Activated naive CD8-positive, alpha-beta T cell treated with anti-CD3 and anti-CD28 coated beads, Interleukin-2, amount 10 ng/mL, durations not matched to agents 7 days and 5 days (primary cell): ENCODE results near the gene GIMAP2. TPM values are rescaled to one million over a fixed set of nuclear protein-coding genes. Genes with fewer than 3 reads are reported as not detected.

Experiments used
- ATAC-seq: fragments of 150-1000 bp; cut with Tn5 transposase; one replicate; pipeline ENCODE4 v1.10.0; 2021; ENCODE audit warnings: low read depth, moderate library complexity
- POLR2A ChIA-PET: fragments of 350-600 bp; sonication (Branson Sonifier 250); formaldehyde crosslinking; loops from one replicate; lab custom pipeline; 2021; ENCODE audit warnings: antibody characterized with exemption; lab: Charles Lee
- DNase-seq: peaks from one replicate; pipeline ENCODE4 v3.0.0; 2021
- H3K27ac Mint-ChIP-seq: one replicate; pipeline ENCODE4 v1.8.0; 2022; ENCODE audit warnings: mild to moderate bottlenecking, mixed read lengths
- H3K27me3 Mint-ChIP-seq: one replicate; pipeline ENCODE4 v1.8.0; 2022; ENCODE audit warnings: mild to moderate bottlenecking, moderate library complexity, mixed read lengths
- H3K36me3 Mint-ChIP-seq: one replicate; pipeline ENCODE4 v1.8.0; 2021; ENCODE audit warnings: mild to moderate bottlenecking, mixed read lengths
- H3K4me1 Mint-ChIP-seq: one replicate; pipeline ENCODE4 v1.8.0; 2021; ENCODE audit warnings: mixed read lengths
- H3K4me3 Mint-ChIP-seq: one replicate; pipeline ENCODE4 v1.8.0; 2022; ENCODE audit warnings: mild to moderate bottlenecking, moderate library complexity, mixed read lengths
- H3K9me3 Mint-ChIP-seq: one replicate; pipeline ENCODE4 v1.8.0; 2021; ENCODE audit warnings: mixed read lengths
- total RNA-seq, 2 experiments: library from RNA; stranded (reverse); gene quantifications; one replicate each; pipeline ENCODE4 v1.2.3, GENCODE V29; 2021

GIMAP2 gene
- total RNA-seq, 2 experiments from 2014 or later, result 139 to 140 TPM

DNA sequence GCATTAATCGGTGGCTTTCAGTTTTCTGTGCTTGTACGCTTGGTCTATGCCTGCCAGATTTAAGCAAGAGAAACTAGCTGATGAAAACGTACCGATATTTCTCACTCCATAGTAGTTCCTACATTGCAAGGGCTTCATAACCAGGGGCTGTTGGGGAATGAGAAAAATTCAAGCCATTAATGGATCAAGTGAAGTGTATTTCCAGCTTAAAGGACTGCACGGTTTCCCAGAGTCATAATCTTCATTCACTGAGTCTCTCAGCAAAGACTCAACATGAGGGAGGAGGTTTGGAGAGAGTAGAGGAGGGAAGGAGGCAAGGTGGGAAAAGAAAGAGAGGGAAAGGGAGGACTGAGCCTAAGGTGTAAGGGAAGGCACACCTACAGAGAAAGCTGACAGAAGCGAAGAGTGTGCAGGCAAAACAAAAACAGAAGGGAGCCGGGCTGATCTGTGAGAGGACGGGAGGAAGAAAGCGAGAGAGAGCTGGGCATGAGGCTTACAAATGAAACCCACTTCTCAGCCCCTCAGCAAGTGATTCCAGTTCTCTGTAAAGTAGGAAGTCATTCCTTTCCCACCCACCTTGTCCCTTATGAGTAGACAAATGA, 625 bp downstream of the GIMAP2 start:
- H3K4me3 Mint-ChIP-seq, result peak overlapping the region; percentile 98
- ATAC-seq, result peak; percentile 45
- peaks cover 60% of the 10 kb centered on the region for H3K4me1 Mint-ChIP-seq
- no peaks in the 10 kb centered on the region for H3K27me3 Mint-ChIP-seq
- peaks cover 12% of the 10 kb centered on the region for H3K9me3 Mint-ChIP-seq
- peak overlapping the region; percentile 98 for H3K27ac Mint-ChIP-seq
- POLR2A ChIA-PET, result interaction anchor here (0.6 to 2.5 kb wide), 20 partner anchors 9 to 236 kb away, joined by 3 to 27 read pairs (median 6); partner anchors contain the start of genes GIMAP1, GIMAP4, GIMAP5 and GIMAP6
- peaks cover 70% of the 10 kb centered on the region for H3K36me3 Mint-ChIP-seq
- DNase-seq, result no peak

DNA sequence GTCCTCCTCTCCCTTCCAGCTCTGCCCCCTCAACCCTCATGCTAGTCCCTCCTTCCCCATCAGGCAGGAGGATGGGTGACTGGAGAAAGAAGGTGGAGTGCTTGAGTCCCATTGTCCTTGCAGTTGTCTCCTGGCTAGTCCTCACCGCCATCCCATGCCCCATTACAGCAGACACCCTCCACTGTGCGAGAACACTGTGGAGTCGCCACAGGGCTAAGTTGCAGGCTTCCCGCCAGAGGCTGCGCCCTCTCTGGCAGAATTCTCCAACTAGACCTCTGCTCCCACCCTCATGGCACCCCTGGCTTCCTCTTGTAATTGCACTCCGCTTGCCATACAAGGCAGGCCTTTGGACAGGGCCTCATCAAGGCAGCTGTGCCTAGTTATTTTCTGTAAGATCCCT, 3.1 kb downstream of the GIMAP2 start:
- H3K36me3 Mint-ChIP-seq, result peaks cover 76% of the 10 kb centered on the region
- DNase-seq (no peak), ATAC-seq (no peak)
- H3K4me3 Mint-ChIP-seq, result peak overlapping the region; percentile 98
- H3K9me3 Mint-ChIP-seq, result peaks cover 19% of the 10 kb centered on the region
- peaks cover 48% of the 10 kb centered on the region for H3K4me1 Mint-ChIP-seq
- no peaks in the 10 kb centered on the region for H3K27me3 Mint-ChIP-seq
- POLR2A ChIA-PET, result interaction anchor here (1.1 to 2.9 kb wide), 3 partner anchors 27 to 67 kb away, joined by 3 to 11 read pairs (median 4); partner anchors contain the start of gene GIMAP1
- H3K27ac Mint-ChIP-seq, result peak overlapping the region; percentile 79

DNA sequence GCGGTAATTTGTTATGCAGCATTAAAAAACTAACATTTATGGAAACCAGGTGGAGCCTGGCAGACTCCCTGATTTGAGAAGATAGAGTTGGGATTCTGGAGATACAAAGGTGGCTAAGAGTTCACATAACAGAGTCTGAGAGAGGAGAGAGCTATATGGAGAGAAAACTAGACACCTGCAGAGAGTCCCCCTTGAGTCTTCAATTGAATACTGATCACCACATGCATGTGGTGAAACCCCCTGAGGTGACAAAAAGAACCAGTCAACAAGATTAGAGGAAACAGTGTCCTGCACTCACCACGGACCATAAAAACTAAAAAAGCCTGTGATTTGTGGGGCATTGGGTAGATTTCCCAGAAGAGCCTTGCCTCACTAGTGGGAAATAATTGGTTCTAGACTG, 10.1 kb downstream of the GIMAP2 start:
- Mint-ChIP-seq H3K4me3 (no peak overlapping the region), H3K36me3 (peaks cover 74% of the 10 kb centered on the region), H3K27ac (peak overlapping the region; percentile 54), H3K4me1 (peaks cover 18% of the 10 kb centered on the region), H3K9me3 (peaks cover 46% of the 10 kb centered on the region), H3K27me3 (no peaks in the 10 kb centered on the region)
- DNase-seq (no peak), ATAC-seq (no peak)
- POLR2A ChIA-PET, result no interaction called here

DNA sequence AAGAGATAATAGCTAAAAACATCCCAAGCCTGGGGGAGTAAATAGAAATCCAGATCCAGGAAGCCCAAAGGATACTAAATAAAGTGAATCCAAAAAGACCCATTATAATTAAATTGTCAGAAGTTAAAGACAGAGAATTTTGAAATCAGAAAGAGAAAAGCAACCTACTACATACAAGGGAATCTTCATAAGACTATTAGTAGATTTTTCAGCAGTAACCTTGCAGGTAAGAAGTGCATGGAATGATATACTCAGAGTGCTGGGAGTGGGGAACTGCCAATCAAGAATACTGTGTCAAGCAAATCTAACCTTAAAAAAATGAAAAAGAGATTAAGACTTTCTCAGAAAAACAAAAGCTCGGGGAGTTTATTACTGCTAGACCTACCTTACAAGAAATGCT, 17.7 kb downstream of the GIMAP2 start:
- H3K4me1 Mint-ChIP-seq, result peaks cover 4% of the 10 kb centered on the region
- no peak overlapping the region for H3K27ac Mint-ChIP-seq
- H3K4me3 Mint-ChIP-seq, result no peak overlapping the region
- no peak for ATAC-seq
- H3K27me3 Mint-ChIP-seq, result no peaks in the 10 kb centered on the region
- peaks cover 62% of the 10 kb centered on the region for H3K36me3 Mint-ChIP-seq
- POLR2A ChIA-PET, result interaction anchor here (1.7 kb wide), 1 partner anchor 12 kb away, joined by 5 read pairs; no protein-coding TSS in a partner anchor
- H3K9me3 Mint-ChIP-seq, result peaks cover 41% of the 10 kb centered on the region
- DNase-seq, result no peak

DNA sequence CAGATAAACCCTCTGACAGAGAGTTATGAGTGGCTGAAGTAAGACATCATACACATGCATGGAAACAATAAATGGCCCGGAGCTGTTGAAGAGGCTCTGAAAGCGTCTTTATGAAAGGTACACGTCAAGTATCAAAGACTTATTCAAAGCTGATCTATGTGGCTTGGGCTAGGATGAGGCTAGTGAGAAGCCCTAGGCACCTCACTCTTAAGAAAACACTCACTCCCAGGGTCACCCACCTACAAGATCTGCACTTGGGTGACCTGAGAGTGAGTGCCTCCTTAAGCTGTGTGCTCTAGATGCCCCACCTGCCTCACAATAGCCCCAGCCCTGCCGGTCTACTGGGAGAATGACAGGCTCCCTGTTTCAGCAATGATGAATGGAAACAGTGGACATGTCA, 29.8 kb downstream of the GIMAP2 start:
- POLR2A ChIA-PET, result interaction anchor here (1.0 to 4.2 kb wide), 17 partner anchors 12 to 266 kb away, joined by 3 to 33 read pairs (median 9); partner anchors contain the start of genes GIMAP2, GIMAP5 and GIMAP7
- Mint-ChIP-seq H3K4me3 (peak overlapping the region; percentile 84), H3K36me3 (peaks cover 52% of the 10 kb centered on the region), H3K4me1 (peaks cover 38% of the 10 kb centered on the region), H3K9me3 (peaks cover 18% of the 10 kb centered on the region), H3K27me3 (no peaks in the 10 kb centered on the region), H3K27ac (peak overlapping the region; percentile 87)
- DNase-seq (no peak), ATAC-seq (peak; percentile 32)

DNA sequence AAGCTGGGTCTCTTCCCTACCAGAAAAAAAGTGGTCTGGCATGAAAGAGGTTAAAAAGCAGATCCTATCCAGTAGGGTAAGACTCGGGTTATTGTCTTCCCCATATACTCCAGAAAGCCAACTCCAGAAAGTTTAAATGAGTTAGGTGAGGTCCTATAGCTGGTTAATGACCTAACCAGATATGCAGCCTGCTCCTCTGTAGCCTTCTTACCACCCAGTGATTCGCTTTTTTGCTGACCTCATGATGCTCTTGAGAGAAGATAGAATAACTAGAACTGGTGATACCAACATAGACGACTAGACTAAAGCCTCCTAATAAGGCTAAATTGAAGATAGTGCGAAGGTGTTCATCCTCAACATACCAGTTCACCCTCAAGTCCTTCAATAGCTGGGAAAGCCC, 30.2 kb downstream of the GIMAP2 start:
- POLR2A ChIA-PET, result interaction anchor here (0.5 to 4.2 kb wide), 29 partner anchors 12 to 267 kb away, joined by 3 to 37 read pairs (median 5); partner anchors contain the start of genes GIMAP2, GIMAP5, GIMAP6 and GIMAP7
- peaks cover 38% of the 10 kb centered on the region for H3K4me1 Mint-ChIP-seq
- ATAC-seq, result no peak

DNA sequence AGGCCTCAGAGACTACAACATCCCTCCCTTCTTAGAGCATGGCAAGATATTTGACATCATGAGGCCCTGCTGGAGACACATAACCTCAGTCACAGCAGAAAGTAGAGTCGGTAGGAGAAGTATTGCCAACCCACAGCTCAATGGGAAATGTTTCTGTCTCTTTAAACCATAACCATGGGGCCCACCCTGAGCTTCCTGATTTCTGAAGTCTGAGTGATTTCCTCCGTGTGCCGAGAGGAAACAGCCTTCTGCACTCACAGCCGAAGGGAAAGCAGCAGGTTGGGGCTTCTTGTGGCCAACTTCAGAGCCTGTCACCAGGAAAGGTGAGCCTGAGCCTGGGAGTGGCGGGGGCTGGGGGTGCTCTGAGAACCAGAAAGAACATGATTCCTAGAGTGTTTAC, 30.9 kb downstream of the GIMAP2 start, which contains the start of gene GIMAP1:
TSS of gene GIMAP1 (plus strand) at position 246 of the 400 bp plus-strand sequence. CDS start 2,435 bp downstream, outside the sequence.
- peak within 1 kb of the TSS; percentile 84 for H3K4me3 Mint-ChIP-seq
- no peaks in the 10 kb centered on the region for H3K27me3 Mint-ChIP-seq
- ATAC-seq (peak; percentile 76), DNase-seq (no peak)
- peaks cover 43% of the 10 kb centered on the region for H3K4me1 Mint-ChIP-seq
- POLR2A ChIA-PET, result interaction anchor here (0.5 to 4.2 kb wide), 30 partner anchors 13 to 267 kb away, joined by 3 to 37 read pairs (median 5); partner anchors contain the start of genes GIMAP2, GIMAP5, GIMAP6 and GIMAP7
- peaks cover 60% of the 10 kb centered on the region for H3K36me3 Mint-ChIP-seq
- peaks cover 18% of the 10 kb centered on the region for H3K9me3 Mint-ChIP-seq
- peak within 1 kb of the TSS; percentile 87 for H3K27ac Mint-ChIP-seq

More for the DNA sequence above, 30.2 kb downstream of the GIMAP2 start:
- no peak for DNase-seq
- Mint-ChIP-seq H3K4me3 (peak overlapping the region; percentile 84), H3K9me3 (peaks cover 18% of the 10 kb centered on the region), H3K27me3 (no peaks in the 10 kb centered on the region), H3K36me3 (peaks cover 54% of the 10 kb centered on the region), H3K27ac (peak overlapping the region; percentile 87)

DNA sequence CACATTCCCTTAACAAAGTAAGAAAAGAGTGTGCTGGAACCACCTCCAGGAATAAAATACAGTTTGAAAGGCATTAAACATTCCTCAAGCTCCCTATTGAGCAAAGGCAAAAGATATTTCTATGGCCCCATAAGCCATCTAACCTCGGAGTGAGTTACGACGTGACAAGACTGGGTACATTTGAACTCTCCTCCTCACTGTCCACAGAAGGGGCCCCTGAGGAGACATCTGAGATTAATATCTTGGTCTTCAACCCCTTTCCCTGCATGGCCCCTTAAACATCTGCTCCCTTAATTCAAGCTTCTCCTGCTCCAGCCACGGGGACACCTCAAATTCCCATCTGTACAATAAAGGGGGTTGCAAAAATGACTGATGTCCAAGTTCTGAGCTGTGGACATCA, 31.4 kb downstream of the GIMAP2 start:
- H3K4me3 Mint-ChIP-seq, result peak overlapping the region; percentile 84
- ATAC-seq (no peak), DNase-seq (no peak)
- no peaks in the 10 kb centered on the region for H3K27me3 Mint-ChIP-seq
- H3K9me3 Mint-ChIP-seq, result peaks cover 18% of the 10 kb centered on the region
- H3K4me1 Mint-ChIP-seq, result peaks cover 45% of the 10 kb centered on the region
- POLR2A ChIA-PET, result interaction anchor here (0.6 to 4.2 kb wide), 18 partner anchors 8 to 284 kb away, joined by 3 to 37 read pairs (median 8); partner anchors contain the start of genes GIMAP2, GIMAP5 and GIMAP7
- H3K36me3 Mint-ChIP-seq, result peaks cover 66% of the 10 kb centered on the region
- H3K27ac Mint-ChIP-seq, result peak overlapping the region; percentile 87

DNA sequence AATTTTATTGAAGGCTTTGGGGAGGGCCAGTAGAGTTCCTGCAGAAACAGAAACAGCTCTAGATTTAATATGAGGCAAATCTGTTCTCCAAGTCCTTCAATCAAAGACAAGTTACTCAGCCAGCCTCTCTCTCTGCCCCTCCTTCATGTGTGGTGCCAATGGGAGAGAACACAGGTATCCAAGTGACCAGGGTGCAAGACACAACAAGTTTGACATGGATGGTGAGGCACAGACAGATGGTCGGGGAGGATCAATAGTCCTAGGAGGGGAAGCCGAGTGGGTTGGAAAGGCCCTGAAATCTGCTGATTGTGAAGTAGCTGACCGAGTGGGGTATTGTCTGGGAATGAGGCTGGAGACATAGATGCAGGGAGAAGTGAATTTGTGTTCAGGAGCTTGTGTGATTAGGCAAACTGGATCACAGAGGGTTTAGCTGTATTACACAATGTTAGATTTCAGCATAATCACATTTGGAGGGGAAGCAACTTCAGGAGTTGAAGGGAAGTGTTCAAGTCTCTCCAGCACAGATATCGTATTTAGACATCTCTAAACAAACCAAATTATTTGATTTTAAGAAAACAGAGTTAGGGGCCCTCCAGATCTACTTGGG, 32.4 kb downstream of the GIMAP2 start:
- no peak for DNase-seq

DNA sequence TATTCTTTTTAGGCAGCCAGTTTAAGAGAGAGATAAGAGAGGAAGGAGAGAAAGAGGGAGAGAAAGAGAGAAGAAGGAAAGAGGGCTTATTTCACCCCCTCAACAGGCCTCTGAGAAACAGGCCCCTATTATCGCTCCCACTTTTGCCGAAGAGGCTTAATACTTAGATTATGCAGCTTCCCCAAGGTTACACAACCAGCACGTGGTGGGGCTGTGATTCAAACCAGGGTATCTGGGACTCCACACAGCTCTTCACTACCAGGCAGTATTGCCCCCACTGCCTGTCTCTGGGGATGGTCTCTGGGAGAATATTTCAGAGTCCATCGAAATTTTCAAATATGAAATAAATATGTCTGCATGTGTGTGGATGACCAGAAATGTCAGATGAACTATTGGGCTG, 33.9 kb downstream of the GIMAP2 start:
- Mint-ChIP-seq H3K27me3 (no peaks in the 10 kb centered on the region), H3K4me1 (peaks cover 62% of the 10 kb centered on the region), H3K36me3 (peaks cover 73% of the 10 kb centered on the region), H3K4me3 (peak overlapping the region; percentile 84), H3K9me3 (peaks cover 6% of the 10 kb centered on the region), H3K27ac (peak overlapping the region; percentile 78)
- ATAC-seq, result no peak
- POLR2A ChIA-PET, result interaction anchor here (0.8 kb wide), 1 partner anchor 90 kb away, joined by 3 read pairs; no protein-coding TSS in a partner anchor
- DNase-seq, result no peak

More for the DNA sequence above, 32.4 kb downstream of the GIMAP2 start:
- Mint-ChIP-seq H3K9me3 (peaks cover 11% of the 10 kb centered on the region), H3K36me3 (peaks cover 68% of the 10 kb centered on the region), H3K27me3 (no peaks in the 10 kb centered on the region), H3K27ac (peak overlapping the region; percentile 87), H3K4me1 (peaks cover 53% of the 10 kb centered on the region), H3K4me3 (peak overlapping the region; percentile 84)
- no peak for ATAC-seq
- POLR2A ChIA-PET, result interaction anchor here (0.7 to 4.2 kb wide), 16 partner anchors 10 to 285 kb away, joined by 3 to 37 read pairs (median 6); partner anchors contain the start of genes GIMAP2, GIMAP4, GIMAP5 and GIMAP6

DNA sequence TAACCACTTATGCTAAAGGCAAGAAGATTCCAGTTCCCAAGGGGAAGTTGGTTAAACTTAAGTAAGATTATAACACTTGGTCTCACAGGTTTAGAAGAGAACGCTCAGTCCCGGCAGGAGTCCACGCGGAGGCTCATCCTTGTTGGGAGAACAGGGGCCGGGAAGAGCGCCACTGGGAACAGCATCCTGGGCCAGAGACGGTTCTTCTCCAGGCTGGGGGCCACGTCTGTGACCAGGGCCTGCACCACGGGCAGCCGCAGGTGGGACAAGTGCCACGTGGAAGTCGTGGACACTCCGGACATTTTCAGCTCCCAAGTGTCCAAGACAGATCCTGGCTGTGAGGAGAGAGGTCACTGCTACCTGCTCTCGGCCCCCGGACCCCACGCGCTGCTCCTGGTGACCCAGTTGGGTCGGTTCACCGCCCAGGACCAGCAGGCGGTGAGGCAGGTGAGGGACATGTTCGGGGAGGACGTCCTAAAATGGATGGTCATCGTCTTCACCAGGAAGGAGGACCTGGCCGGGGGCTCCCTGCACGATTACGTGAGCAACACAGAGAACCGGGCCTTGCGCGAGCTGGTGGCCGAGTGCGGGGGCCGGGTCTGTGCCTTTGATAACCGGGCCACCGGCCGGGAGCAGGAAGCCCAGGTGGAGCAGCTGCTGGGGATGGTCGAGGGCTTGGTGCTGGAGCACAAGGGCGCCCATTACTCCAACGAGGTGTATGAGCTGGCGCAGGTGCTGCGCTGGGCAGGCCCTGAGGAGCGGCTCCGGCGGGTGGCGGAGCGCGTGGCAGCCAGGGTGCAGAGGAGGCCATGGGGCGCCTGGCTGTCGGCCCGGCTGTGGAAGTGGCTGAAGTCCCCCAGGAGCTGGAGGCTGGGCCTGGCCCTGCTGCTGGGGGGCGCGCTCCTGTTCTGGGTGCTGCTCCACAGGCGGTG, 34.7 kb downstream of the GIMAP2 start:
- Mint-ChIP-seq H3K27me3 (no peaks in the 10 kb centered on the region), H3K4me3 (peak overlapping the region; percentile 84), H3K9me3 (peaks cover 6% of the 10 kb centered on the region), H3K4me1 (peaks cover 58% of the 10 kb centered on the region), H3K36me3 (peaks cover 79% of the 10 kb centered on the region), H3K27ac (peak overlapping the region; percentile 78)
- POLR2A ChIA-PET, result interaction anchor here (1.1 to 4.2 kb wide), 2 partner anchors 12 to 205 kb away, joined by 5 to 23 read pairs; partner anchors contain the start of gene GIMAP7
- ATAC-seq (no peak), DNase-seq (no peak)

DNA sequence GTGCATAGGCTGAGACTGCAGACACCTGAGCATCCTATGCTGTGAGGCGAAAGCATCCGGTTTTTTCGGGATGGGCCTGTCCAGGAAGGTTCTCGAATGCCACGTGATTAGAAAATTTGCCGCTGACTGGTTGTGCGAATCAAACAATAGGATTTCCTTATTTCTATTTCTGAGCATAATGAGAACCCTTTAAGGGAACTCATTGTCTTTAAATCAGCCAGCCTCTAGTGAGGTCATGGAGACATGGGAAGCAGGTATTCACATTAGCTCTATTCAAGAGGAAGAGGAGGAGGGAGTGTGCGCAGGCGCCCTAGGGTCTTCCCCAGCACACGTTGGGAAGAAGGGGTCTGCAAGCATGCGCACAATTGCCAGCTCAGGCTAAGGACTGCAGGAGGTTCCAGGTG, 36.5 kb downstream of the GIMAP2 start:
- DNase-seq, result no peak
- H3K4me1 Mint-ChIP-seq, result peaks cover 57% of the 10 kb centered on the region
- H3K27ac Mint-ChIP-seq, result peak overlapping the region; percentile 39
- POLR2A ChIA-PET, result interaction anchor here (4.2 kb wide), 1 partner anchor 10 kb away, joined by 23 read pairs; no protein-coding TSS in a partner anchor
- H3K4me3 Mint-ChIP-seq, result peak overlapping the region; percentile 61
- H3K36me3 Mint-ChIP-seq, result peaks cover 89% of the 10 kb centered on the region
- H3K27me3 Mint-ChIP-seq, result no peaks in the 10 kb centered on the region
- peak; percentile 13 for ATAC-seq
- H3K9me3 Mint-ChIP-seq, result peaks cover 14% of the 10 kb centered on the region
